ENCODE results near the gene UGT3A2. TPM values are rescaled to one million over a fixed set of nuclear protein-coding genes. Genes with fewer than 3 reads are reported as not detected.

Gene UGT3A2
- total RNA-seq, 1 experiment from 2014 or later = 13.7 TPM

DNA sequence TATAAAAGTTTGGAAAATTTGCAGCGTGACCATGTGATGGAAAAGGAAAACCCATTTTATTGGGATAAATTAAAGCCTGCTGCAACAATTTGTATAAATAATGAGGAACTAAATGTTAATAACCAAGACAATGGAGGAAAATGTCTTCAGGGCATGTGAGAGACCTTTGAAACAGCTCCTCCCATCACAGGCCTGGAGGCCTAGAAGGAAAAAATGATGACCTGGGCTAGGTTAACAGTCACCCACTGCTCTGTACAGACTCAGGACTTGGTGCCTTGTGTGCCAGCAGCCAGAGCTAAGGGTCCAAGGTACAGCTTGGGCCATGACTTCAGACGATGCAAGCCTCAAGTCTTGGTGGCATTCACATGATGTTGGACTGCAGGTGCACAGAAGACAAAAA is 53.5 kb downstream of the UGT3A2 start:
- Histone ChIP-seq H3K79me2 (ENCODE audit: insufficient read depth, low read length) (no peaks in the 10 kb centered on the region), H2BK5ac (ENCODE audit: insufficient read length, low read length) (no peak overlapping the region), H4K8ac (replicated peaks; ENCODE audit: insufficient read length, low read depth, low read length) (no peak overlapping the region), H3K79me1 (ENCODE audit: insufficient read depth, low read depth, low read length, poor library complexity, severe bottlenecking) (no peaks in the 10 kb centered on the region), H3K9ac (ENCODE audit: extremely low read depth, insufficient read length, low read length) (no peak overlapping the region), H2AFZ (ENCODE audit: low read length) (no peak overlapping the region), H2BK15ac (ENCODE audit: low read depth, low read length) (no peak overlapping the region), H2BK120ac (ENCODE audit: low read depth, low read length, poor library complexity, severe bottlenecking) (no peak overlapping the region), H3K27me3 (ENCODE audit: insufficient read depth, low read length) (no peaks in the 10 kb centered on the region), H2AK5ac (ENCODE audit: insufficient read length, low read length) (no peak overlapping the region), H2BK12ac (ENCODE audit: insufficient read length, low read depth, low read length) (no peak overlapping the region), H3K4me1 (ENCODE audit: insufficient read depth, low read length) (no peaks in the 10 kb centered on the region), H3K4ac (ENCODE audit: low read depth, low read length) (no peak overlapping the region), H4K91ac (ENCODE audit: insufficient read length, low read depth, low read length) (no peak overlapping the region), H4K20me1 (ENCODE audit: control insufficient read depth, insufficient read depth, insufficient read length) (no peaks in the 10 kb centered on the region), H3K56ac (ENCODE audit: insufficient read length, low read depth, low read length) (no peak overlapping the region), H3K23me2 (ENCODE audit: insufficient read length, low read depth, low read length, poor library complexity, severe bottlenecking) (no peaks in the 10 kb centered on the region), H3K18ac (ENCODE audit: insufficient read length, low read depth, low read length) (no peak overlapping the region), H3T11ph (ENCODE audit: low read length) (no peak overlapping the region), H4K5ac (ENCODE audit: insufficient read length, low read depth, low read length) (no peak overlapping the region), H2BK20ac (ENCODE audit: low read depth, low read length, poor library complexity, severe bottlenecking) (no peak overlapping the region), H3K9me3 (ENCODE audit: control insufficient read depth, low read depth, low read length) (peaks cover 54% of the 10 kb centered on the region), H3K14ac (ENCODE audit: insufficient read depth, low read length) (no peak overlapping the region), H3K23ac (ENCODE audit: insufficient read length, low read depth, low read length) (no peak overlapping the region), H3K4me2 (ENCODE audit: insufficient read depth, insufficient read length, low read length) (no peak overlapping the region), H3K27ac (ENCODE audit: insufficient read length, low read depth, low read length) (no peak overlapping the region)
- TF ChIP-seq, protein P1, sequence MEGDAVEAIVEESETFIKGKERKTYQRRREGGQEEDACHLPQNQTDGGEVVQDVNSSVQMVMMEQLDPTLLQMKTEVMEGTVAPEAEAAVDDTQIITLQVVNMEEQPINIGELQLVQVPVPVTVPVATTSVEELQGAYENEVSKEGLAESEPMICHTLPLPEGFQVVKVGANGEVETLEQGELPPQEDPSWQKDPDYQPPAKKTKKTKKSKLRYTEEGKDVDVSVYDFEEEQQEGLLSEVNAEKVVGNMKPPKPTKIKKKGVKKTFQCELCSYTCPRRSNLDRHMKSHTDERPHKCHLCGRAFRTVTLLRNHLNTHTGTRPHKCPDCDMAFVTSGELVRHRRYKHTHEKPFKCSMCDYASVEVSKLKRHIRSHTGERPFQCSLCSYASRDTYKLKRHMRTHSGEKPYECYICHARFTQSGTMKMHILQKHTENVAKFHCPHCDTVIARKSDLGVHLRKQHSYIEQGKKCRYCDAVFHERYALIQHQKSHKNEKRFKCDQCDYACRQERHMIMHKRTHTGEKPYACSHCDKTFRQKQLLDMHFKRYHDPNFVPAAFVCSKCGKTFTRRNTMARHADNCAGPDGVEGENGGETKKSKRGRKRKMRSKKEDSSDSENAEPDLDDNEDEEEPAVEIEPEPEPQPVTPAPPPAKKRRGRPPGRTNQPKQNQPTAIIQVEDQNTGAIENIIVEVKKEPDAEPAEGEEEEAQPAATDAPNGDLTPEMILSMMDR (conservative IDR thresholded peaks at IDR 0.05) = no peak
- peaks cover 75% of the 10 kb centered on the region in 2 experiments for H3K9me3 Mint-ChIP-seq
- H3K27me3 Mint-ChIP-seq (ENCODE audit: low read depth) = peaks cover 1% of the 10 kb centered on the region; the same call in 1 of the 2 replicates
- H3K27ac Mint-ChIP-seq = no peak overlapping the region
- peaks cover 10 to 35% (median 29%) of the 10 kb centered on the region in 3 experiments; a peak in 5 of 7 replicates for H3K36me3 Mint-ChIP-seq (ENCODE audit: insufficient read depth in 1 of 3, low read depth in 3 of 3)
- DNase-seq = no peak
- no peaks in the 10 kb centered on the region for H3K4me1 Mint-ChIP-seq
- WGBS (ENCODE audit: extremely low coverage, insufficient read length, low lambda C conversion rate) = no CpG with 5 or more reads among the region's 2 CpGs
- H3K4me3 Mint-ChIP-seq = no peak overlapping the region

All from H9 (cell line).